HEK293 (cell line): ENCODE data around the gene ADAMTS9.

ENCODE experiments used
- EGR2 ChIP-seq: fragments of 450-650 bp; formaldehyde crosslinking; IDR thresholded peaks from 2 replicates; pipeline ENCODE4 v1.5.1; 2016; ENCODE audit warnings: low read depth, missing biosample characterization, missing genetic modification characterization
- HOXC10 ChIP-seq: sonication (generic); formaldehyde crosslinking; IDR thresholded peaks from 2 replicates; pipeline ENCODE4 v1.8.1; 2023; ENCODE audit warnings: mild to moderate bottlenecking, missing genetic modification reagents
- HOXD13 ChIP-seq: sonication (generic); formaldehyde crosslinking; IDR thresholded peaks from 2 replicates; pipeline ENCODE4 v1.8.0; 2022; ENCODE audit warnings: missing genetic modification reagents, borderline replicate concordance
- IKZF3 ChIP-seq: fragments of 450-650 bp; IDR thresholded peaks from 2 replicates; pipeline ENCODE4 v1.5.0; 2018; ENCODE audit warnings: missing biosample characterization, mild to moderate bottlenecking, missing genetic modification characterization, moderate library complexity
- KLF8 ChIP-seq: fragments of 450-650 bp; formaldehyde crosslinking; IDR thresholded peaks from 2 replicates; pipeline ENCODE4 v1.5.1; 2016; ENCODE audit warnings: missing biosample characterization, missing genetic modification characterization
- SCRT2 ChIP-seq: fragments of 450-650 bp; formaldehyde crosslinking; IDR thresholded peaks from 2 replicates; pipeline ENCODE4 v1.5.1; 2016; ENCODE audit warnings: missing biosample characterization, missing genetic modification characterization
- YY1 ChIP-seq: fragments of 450-650 bp; formaldehyde crosslinking; IDR thresholded peaks from 2 replicates; pipeline ENCODE4 v1.5.1; 2018; ENCODE audit warnings: missing biosample characterization, missing genetic modification characterization
- ZBTB17 ChIP-seq: fragments of 450-650 bp; formaldehyde crosslinking; IDR thresholded peaks from 2 replicates; pipeline ENCODE4 v1.5.1; 2016; ENCODE audit warnings: missing biosample characterization, missing genetic modification characterization
- ZBTB44 ChIP-seq: fragments of 450-650 bp; IDR thresholded peaks from 2 replicates; pipeline ENCODE4 v1.5.1; 2018; ENCODE audit warnings: missing biosample characterization, mild to moderate bottlenecking, missing genetic modification characterization
- ZBTB48 ChIP-seq: fragments of 450-650 bp; formaldehyde crosslinking; IDR thresholded peaks from 2 replicates; pipeline ENCODE4 v1.5.1; 2016; ENCODE audit warnings: missing biosample characterization, missing genetic modification characterization
- ZBTB7A ChIP-seq: fragments of 450-650 bp; formaldehyde crosslinking; IDR thresholded peaks from 2 replicates; pipeline ENCODE4 v1.5.1; 2016; ENCODE audit warnings: low read depth, missing biosample characterization, missing genetic modification characterization
- ZBTB8A ChIP-seq: fragments of 450-650 bp; formaldehyde crosslinking; IDR thresholded peaks from 2 replicates; pipeline ENCODE4 v1.5.1; 2016; ENCODE audit warnings: missing biosample characterization, missing genetic modification characterization
- ZNF112 ChIP-seq: fragments of 450-650 bp; formaldehyde crosslinking; IDR thresholded peaks from 2 replicates; pipeline ENCODE4 v1.5.0; 2017; ENCODE audit warnings: missing biosample characterization, missing genetic modification characterization
- ZNF169 ChIP-seq: fragments of 450-650 bp; formaldehyde crosslinking; IDR thresholded peaks from 2 replicates; pipeline ENCODE4 v1.5.1; 2016; ENCODE audit warnings: missing biosample characterization, missing genetic modification characterization
- ZNF248 ChIP-seq: fragments of 450-650 bp; formaldehyde crosslinking; IDR thresholded peaks from 2 replicates; pipeline ENCODE4 v1.5.1; 2017; ENCODE audit warnings: missing biosample characterization, missing genetic modification characterization
- ZNF335 ChIP-seq: fragments of 450-650 bp; formaldehyde crosslinking; conservative IDR thresholded peaks from 2 replicates; pipeline ENCODE4 v1.5.1; 2016; ENCODE audit warnings: missing biosample characterization, missing genetic modification characterization
- ZNF341 ChIP-seq: fragments of 450-650 bp; formaldehyde crosslinking; IDR thresholded peaks from 2 replicates; pipeline ENCODE4; 2016; ENCODE audit warnings: low read depth, missing biosample characterization, missing genetic modification characterization
- ZNF362 ChIP-seq: fragments of 450-650 bp; formaldehyde crosslinking; IDR thresholded peaks from 2 replicates; pipeline ENCODE4 v1.5.1; 2016; ENCODE audit warnings: missing biosample characterization, missing genetic modification characterization
- ZNF416 ChIP-seq: fragments of 450-650 bp; formaldehyde crosslinking; IDR thresholded peaks from 2 replicates; pipeline ENCODE4 v1.5.1; 2016; ENCODE audit warnings: missing biosample characterization, missing genetic modification characterization
- ZNF426 ChIP-seq: fragments of 450-650 bp; formaldehyde crosslinking; IDR thresholded peaks from 2 replicates; pipeline ENCODE4 v1.5.1; 2017; ENCODE audit warnings: missing biosample characterization, missing genetic modification characterization, mild to moderate bottlenecking, inconsistent platforms, moderate library complexity
- ZNF473 ChIP-seq: fragments of 450-650 bp; formaldehyde crosslinking; IDR thresholded peaks from 2 replicates; pipeline ENCODE4 v1.5.1; 2017; ENCODE audit warnings: missing biosample characterization, missing genetic modification characterization
- ZNF513 ChIP-seq: fragments of 450-650 bp; IDR thresholded peaks from 2 replicates; pipeline ENCODE4 v1.5.1; 2018; ENCODE audit warnings: missing biosample characterization, missing genetic modification characterization
- ZNF677 ChIP-seq: fragments of 450-650 bp; IDR thresholded peaks from 2 replicates; pipeline ENCODE4 v1.5.0; 2018; ENCODE audit warnings: missing biosample characterization, mild to moderate bottlenecking, missing genetic modification characterization, moderate library complexity
- ZNF747 ChIP-seq: fragments of 450-650 bp; formaldehyde crosslinking; IDR thresholded peaks from 2 replicates; pipeline ENCODE4 v1.5.1; 2016; ENCODE audit warnings: missing biosample characterization, missing genetic modification characterization
- ZNF768 ChIP-seq: fragments of 450-650 bp; formaldehyde crosslinking; IDR thresholded peaks from 2 replicates; pipeline ENCODE4 v1.5.1; 2018; ENCODE audit warnings: missing biosample characterization, mild to moderate bottlenecking, missing genetic modification characterization
- ZNF792 ChIP-seq: fragments of 450-650 bp; formaldehyde crosslinking; IDR thresholded peaks from 2 replicates; pipeline ENCODE4 v1.5.1; 2016; ENCODE audit warnings: missing biosample characterization, missing genetic modification characterization
- ZNF830 ChIP-seq: fragments of 450-650 bp; IDR thresholded peaks from 2 replicates; pipeline ENCODE4 v1.5.0; 2018; ENCODE audit warnings: missing biosample characterization, missing genetic modification characterization, low read depth, mild to moderate bottlenecking, moderate library complexity
- ZSCAN18 ChIP-seq: fragments of 450-650 bp; formaldehyde crosslinking; IDR thresholded peaks from 2 replicates; pipeline ENCODE4 v1.5.1; 2016; ENCODE audit warnings: missing biosample characterization, missing genetic modification characterization
- ZSCAN30 ChIP-seq: fragments of 450-650 bp; IDR thresholded peaks from 2 replicates; pipeline ENCODE4 v1.5.1; 2018; ENCODE audit warnings: missing biosample characterization, mild to moderate bottlenecking, missing genetic modification characterization, moderate library complexity
- ZSCAN5A ChIP-seq: fragments of 450-650 bp; formaldehyde crosslinking; IDR thresholded peaks from 2 replicates; pipeline ENCODE4 v1.5.1; 2016; ENCODE audit warnings: missing biosample characterization, missing genetic modification characterization
- TF ChIP-seq, protein P1 (sequence below): fragments of 450-650 bp; formaldehyde crosslinking; IDR thresholded peaks from 2 replicates; pipeline ENCODE4 v1.5.1; 2017; ENCODE audit warnings: missing biosample characterization, missing genetic modification characterization
- TF ChIP-seq, protein P2 (sequence below): fragments of 450-650 bp; formaldehyde crosslinking; IDR thresholded peaks from 2 replicates; pipeline ENCODE4 v1.5.1; 2016; ENCODE audit warnings: missing biosample characterization, missing genetic modification characterization

ADAMTS9 gene

GRCh38 chr3:64685800-64686445 is 1.9 kb downstream of the ADAMTS9 start (continued):
- TF ChIP-seq ZNF830 (no peak), ZNF747 (tag by site-specific recombination) (no peak), ZNF768 (tag by site-specific recombination) (no peak), ZNF416 (tag by site-specific recombination) (no peak), ZNF362 (tag by site-specific recombination) (no peak), ZNF341 (0 out of 2 replicates have a peak, but pooled peaks have one; percentile 62), ZSCAN30 (peak; percentile 10; the same call in 1 of the 2 replicates), ZNF169 (tag by site-specific recombination) (no peak), YY1 (no peak), HOXC10 (no peak), ZNF792 (tag by site-specific recombination) (no peak), ZBTB8A (tag by site-specific recombination) (peak; percentile 81), SCRT2 (tag by site-specific recombination) (no peak), ZNF426 (no peak), ZSCAN18 (no peak), ZBTB44 (tag by site-specific recombination) (no peak), ZNF473 (no peak), ZBTB17 (peak; percentile 41; the same call in 1 of the 2 replicates), ZNF112 (no peak), ZNF335 (tag by site-specific recombination) (peak; percentile 7; the same call in 1 of the 2 replicates), ZSCAN5A (tag by site-specific recombination) (no peak), IKZF3 (tag by site-specific recombination) (0 out of 2 replicates have a peak, but pooled peaks have one; percentile 33), ZBTB48 (tag by site-specific recombination) (peak; percentile 84), ZBTB7A (tag by site-specific recombination) (no peak), ZNF513 (tag by site-specific recombination) (no peak), KLF8 (peak; percentile 56; the same call in 1 of the 2 replicates), ZNF248 (tag by site-specific recombination) (no peak), HOXD13 (CRISPR knock-in tag) (no peak), EGR2 (tag by site-specific recombination) (peak; percentile 44; the same call in 1 of the 2 replicates), ZNF677 (tag by site-specific recombination) (no peak)
- TF ChIP-seq, protein P1, sequence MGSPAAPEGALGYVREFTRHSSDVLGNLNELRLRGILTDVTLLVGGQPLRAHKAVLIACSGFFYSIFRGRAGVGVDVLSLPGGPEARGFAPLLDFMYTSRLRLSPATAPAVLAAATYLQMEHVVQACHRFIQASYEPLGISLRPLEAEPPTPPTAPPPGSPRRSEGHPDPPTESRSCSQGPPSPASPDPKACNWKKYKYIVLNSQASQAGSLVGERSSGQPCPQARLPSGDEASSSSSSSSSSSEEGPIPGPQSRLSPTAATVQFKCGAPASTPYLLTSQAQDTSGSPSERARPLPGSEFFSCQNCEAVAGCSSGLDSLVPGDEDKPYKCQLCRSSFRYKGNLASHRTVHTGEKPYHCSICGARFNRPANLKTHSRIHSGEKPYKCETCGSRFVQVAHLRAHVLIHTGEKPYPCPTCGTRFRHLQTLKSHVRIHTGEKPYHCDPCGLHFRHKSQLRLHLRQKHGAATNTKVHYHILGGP (tag by site-specific recombination) = no peak
- TF ChIP-seq, protein P2, sequence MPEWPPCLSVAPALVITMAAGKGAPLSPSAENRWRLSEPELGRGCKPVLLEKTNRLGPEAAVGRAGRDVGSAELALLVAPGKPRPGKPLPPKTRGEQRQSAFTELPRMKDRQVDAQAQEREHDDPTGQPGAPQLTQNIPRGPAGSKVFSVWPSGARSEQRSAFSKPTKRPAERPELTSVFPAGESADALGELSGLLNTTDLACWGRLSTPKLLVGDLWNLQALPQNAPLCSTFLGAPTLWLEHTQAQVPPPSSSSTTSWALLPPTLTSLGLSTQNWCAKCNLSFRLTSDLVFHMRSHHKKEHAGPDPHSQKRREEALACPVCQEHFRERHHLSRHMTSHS (tag by site-specific recombination) = no peak
